Activated CD4-positive, alpha-beta T cell treated with anti-CD3 and anti-CD28 coated beads, Interleukin-2, amount 50 U/mL, for 48 hours (primary cell): Measurements from ENCODE around the gene SH2D5.

Experiments used
- DNase-seq, 2 experiments: peaks; one replicate each; pipeline ENCODE4 v3.0.0-alpha.2; 2020

Gene SH2D5

GRCh38 chr1:20732588-20733359 lies at the start of gene SH2D5:
SH2D5 (minus strand) TSS chr1:20732703; CDS start chr1:20728044, 4,659 bp downstream.
- peak; percentile 72 to 81 for DNase-seq

GRCh38 chr1:20775700-20776099 lies 43.2 kb upstream of the SH2D5 start:
- DNase-seq = no peak

DNA sequence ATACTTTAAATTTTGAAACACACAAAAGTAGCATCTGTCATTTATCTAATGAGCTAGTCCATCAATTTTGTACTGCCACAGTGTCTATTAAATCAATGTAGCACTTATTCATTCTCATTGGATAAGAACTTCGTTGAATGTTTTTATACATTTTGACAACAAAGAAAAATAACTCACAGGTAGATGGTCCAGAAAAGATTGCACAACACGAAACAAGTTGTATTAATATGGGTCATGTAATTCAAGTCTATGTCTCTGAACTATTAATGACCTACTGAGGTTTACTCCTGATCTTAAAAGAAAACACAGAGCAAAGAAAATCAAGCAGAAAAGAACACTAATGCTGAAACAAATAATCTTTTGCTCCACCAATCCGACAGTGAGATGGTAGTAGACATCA lies 39.3 kb upstream of the SH2D5 start:
- DNase-seq = no peak

- DNase-seq = no peak
Measured at GRCh38 chr1:20770314-20771087, 38.0 kb upstream of the SH2D5 start.

GRCh38 chr1:20767271-20767670 lies 34.8 kb upstream of the SH2D5 start:
- no peak for DNase-seq

GRCh38 chr1:20763417-20763816 lies 30.9 kb upstream of the SH2D5 start:
- no peak for DNase-seq

GRCh38 chr1:20760322-20760721 lies 27.8 kb upstream of the SH2D5 start:
- DNase-seq = no peak

- no peak for DNase-seq
Measured at GRCh38 chr1:20753589-20753988, 21.1 kb upstream of the SH2D5 start.

- DNase-seq = no peak
Measured at GRCh38 chr1:20751462-20751990, 19.0 kb upstream of the SH2D5 start.

- DNase-seq = no peak
Measured at GRCh38 chr1:20742671-20743070, 10.2 kb upstream of the SH2D5 start.

DNA sequence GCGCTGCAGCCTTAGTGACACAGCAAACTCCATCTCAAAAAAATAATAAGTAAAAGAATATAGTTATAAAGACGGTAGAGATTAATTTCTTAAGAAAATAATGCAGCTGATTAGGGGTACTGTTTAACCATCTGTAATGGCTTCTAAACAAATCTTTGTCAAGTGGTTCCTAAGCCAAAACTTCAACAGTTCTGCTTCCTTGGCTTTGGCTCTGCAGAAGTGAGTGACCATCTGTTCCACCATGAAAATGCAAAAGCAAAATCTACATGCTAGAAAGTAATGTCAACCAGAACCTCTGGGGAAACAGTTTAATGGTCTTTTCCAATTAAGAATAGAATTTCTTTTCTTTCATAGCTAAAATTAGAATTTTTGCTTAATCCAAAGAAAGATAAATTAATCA lies 8.3 kb upstream of the SH2D5 start:
- no peak for DNase-seq

DNA sequence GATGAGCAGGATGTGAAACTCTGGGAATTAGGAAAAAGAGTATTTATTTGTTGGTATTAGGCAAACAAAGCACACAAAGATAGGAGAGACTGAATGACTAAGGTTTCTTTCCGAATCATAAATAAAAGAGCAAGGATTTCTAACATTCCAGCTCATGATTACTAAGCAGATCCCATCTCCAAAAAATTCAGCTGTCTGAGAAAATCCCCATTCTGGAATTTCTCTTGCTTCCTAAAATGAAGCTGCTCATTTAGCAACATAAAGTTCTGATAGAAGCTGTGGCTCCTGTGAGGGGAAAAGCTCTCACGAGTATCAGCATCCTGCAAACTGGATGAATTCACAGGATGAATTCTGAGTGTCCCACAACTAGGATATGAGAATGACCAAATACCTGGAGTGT lies 6.7 kb upstream of the SH2D5 start:
- DNase-seq = no peak

DNA sequence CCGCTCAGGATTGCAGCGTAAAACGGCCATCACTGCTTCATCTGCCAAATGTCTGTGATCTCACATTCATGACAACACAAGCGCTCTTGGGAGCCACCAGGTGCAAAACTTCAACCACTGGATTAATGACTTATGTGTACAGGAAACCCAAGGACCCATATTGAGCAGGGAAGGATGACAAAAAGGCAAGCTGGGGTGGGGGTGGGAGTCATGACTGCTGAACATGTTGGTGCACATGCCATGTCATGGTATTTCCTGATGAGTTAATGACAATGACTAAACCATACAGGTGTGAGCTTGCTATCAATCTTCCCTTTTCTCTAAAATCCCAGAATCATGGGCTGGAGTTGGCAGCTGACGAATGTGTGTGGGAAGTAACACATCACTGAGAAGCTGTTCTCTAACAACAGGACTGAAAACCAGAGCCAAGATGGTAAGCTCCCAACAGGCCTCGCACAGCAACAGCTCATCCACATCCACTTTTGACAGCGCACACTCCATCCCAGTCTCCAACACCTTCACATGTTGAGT lies 3.1 kb upstream of the SH2D5 start:
- no peak for DNase-seq

- DNase-seq = no peak
Measured at GRCh38 chr1:20733360-20733975, 965 bp upstream of the SH2D5 start.

DNA sequence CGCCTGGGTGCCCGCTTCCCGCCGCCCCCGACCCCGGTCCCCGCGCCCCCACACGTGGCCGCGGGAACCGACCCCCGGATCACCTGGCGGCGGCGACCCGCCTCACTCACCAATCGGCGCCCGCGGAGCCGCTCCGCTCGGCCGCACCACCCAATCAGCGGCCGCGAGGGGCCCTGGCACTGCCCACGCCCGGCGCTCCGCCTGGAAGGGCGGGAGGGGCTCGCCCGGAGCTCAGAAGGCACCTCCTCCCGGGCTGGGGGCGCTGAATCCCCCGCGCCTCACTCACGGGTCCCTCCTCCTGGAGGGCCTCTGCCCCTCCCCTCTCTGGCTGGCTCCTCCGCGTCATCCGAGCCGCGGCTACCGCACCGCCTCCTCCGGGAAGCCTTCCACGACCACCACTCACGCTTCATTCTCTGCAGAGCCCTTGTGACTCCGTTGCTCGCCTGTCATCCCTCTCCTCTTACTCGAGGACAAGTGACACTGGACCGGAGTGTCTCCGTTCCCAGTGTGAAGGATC lies 374 bp downstream of the SH2D5 start:
- peak; percentile 51 to 58 for DNase-seq

DNA sequence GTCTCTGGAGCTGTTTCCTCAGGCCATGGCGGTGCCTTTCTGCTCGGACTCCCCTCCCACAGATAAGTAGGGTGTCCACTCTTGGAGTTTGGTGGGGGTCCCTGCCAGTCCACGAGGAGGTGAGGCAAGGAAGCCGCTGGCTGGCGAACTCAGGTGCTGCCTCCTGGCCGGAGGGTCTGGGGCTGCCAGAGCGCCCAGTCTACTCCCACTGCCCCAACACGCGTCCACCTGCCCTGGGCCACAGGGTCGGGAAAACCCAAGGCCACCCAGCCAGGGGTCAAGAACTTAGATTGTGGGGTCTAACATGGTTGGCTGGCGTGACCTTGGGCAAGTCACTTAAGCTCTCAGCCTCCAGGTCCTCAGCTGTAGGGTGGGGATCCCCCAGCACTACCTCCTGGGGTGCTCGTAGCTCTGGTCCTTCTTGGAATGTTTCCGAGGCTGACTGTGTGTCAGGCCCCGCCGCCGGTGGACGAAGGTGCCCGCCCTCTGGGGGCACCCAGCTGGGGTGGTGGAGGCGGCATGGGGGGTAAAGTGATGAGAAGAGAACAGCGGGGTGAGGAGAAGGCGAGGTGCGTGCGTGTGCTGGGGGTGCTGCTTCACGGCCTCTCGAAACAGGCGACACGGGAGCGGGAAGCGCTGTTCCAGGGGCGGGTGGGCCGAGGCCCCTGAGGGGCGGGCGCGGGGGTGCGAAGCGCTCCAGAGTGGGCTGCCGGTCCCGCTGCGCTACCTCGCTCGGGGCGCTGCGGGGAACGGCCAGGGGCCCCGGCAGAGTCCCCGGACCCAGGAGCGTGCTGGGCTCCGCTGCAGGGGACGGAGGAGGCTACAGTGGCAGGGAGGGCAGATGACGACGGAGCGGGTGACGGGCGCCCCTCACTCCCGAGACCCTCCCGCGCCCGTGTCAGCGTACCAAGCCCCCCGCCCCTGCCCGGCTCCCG lies 1.2 kb downstream of the SH2D5 start:
- DNase-seq = no peak

- DNase-seq = no peak
Measured at GRCh38 chr1:20730690-20731056, 1.8 kb downstream of the SH2D5 start.

DNA sequence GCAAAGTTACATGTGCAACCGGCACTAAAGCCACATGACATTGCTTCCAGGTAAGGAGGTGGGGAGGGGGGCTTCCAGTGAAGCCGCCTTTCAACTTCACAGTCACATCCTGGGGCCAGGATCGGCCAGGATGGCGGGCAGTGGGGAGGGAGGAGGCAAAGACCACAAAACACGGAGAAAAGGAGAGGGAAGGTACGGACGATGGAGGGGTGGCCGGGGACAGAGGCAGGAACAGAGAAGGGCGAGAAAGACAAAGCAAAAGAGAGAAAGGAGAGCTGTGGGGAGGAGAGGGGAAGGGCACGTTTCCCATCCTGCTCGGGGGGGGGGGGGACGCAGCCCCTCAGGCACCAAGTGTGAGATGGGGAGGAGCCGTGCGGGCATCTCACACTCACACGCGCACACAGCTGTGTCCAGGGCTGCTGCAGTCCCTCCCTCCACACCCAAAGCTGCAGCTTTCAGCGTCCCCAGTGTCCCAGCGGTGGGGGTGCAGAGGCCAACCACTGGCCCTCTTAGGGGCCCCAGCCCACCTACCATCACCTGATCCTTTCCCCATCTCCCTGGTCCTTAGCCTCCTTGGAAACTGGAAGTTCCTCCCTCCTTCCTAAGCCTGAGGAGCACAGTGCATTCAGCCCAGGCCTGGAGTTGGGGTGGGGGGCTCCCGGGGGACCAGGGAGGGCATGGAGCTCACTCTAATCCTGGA lies 2.4 kb downstream of the SH2D5 start:
- DNase-seq = no peak

DNA sequence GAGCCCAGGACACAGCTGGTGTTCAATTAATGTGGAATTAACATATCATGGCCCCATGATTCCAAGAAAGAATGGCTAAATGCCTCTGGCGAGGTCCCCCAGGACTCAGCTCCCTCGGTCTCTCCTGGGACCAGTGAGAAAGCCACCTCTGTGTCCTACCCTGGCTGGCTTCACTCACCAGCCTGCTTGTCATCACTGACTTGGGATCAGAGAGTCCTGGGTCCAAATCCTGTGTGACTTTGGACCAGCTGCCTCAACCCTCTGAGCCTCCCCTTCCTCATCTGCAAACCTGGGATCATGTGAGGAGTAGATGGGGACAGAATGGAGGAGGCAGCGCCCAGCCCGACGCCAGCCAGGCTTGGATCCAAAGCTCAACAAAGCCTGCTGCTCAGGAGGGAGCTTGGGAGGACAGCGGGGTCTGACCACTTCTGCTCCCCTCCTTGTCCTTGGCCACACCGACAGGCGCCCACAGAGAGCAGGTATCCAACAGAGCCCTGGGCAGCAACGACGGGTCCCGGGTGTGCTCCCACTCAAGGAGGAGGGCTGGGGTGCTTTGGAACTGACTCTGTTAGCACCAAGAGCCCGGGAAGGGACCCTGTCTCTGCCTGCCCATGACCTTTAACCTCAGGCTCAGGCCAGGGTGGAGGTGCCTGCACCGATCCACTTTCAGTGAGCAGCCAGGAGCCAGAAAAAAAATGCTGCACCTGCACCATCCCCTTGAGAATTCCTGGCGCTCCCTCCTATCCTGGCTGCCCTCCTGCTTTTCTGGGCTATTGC lies 3.2 kb downstream of the SH2D5 start:
- no peak for DNase-seq

DNA sequence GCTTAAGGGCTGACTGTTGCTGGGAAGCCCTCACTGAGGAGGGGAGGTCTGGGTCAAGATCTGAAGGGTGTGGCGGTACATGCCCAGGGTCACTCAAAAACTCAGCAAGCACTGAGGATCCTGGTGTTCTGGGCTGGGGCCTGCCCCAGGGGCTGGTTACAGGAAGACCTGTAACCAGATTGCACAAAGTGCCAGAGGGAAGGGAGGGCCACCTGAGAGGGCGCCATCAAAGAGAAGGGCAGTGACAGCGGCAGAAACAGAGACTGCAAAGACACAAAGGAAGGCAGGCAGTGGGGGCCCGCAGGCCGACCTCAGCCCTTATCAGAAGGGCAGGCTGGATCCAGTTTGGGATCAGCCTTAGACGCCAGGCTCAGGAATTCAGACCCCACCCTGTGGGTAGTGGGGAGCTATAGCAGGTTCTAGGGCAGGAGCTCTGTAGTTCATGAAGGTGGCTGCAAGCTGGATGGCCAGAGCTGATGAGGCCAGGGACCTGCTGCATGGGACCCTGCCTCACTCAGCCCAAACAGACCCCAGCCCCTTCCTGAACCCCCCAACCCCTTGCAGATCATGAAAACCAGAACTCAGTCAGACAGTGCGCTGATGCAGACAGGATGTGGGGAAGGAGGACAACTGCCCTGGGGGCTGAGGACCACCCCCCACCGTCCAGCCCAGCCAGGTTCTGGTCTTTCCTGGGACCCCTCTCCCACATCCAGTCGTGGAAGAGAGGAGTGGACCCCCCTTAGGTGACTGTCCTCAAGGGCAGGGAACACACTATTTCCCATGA lies 3.9 kb downstream of the SH2D5 start:
- no peak for DNase-seq
